ENCODE results near the gene RND3.

- TF ChIP-seq CTCF (IDR thresholded peaks at IDR 0.05) = no peak
- TF ChIP-seq ZFX (IDR thresholded peaks at IDR 0.05; ENCODE audit: borderline replicate concordance) = no peak
Measured at GRCh38 chr2:150491943-150492342, 4.5 kb upstream of the RND3 start.

Measured in 22Rv1 (cell line).